Measurements from ENCODE around the gene VWA5B2.
A peak's percentile ranks its signal among the peaks of the same experiment; 100 is the strongest.

VWA5B2 gene

DNA sequence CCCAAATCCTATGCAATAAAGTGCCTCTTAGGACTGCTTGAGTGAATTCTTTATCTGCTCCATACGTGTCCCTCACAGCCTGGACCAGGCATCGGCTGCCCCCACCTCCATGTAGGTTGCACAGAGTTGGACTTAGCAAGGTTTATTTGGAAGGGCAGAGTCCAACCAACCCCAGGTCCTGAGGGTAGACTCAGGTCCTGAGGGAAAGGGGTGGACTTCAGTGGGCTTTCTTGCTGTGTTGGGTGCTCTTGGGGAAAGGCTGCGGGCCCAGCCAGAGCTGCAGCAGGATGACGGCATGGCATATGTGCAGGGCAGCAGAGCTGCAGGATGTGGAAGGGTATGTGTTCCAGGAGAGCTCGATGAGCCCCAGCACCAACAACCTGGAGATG is 12.9 kb downstream of the VWA5B2 start:
- TF ChIP-seq, protein P1, sequence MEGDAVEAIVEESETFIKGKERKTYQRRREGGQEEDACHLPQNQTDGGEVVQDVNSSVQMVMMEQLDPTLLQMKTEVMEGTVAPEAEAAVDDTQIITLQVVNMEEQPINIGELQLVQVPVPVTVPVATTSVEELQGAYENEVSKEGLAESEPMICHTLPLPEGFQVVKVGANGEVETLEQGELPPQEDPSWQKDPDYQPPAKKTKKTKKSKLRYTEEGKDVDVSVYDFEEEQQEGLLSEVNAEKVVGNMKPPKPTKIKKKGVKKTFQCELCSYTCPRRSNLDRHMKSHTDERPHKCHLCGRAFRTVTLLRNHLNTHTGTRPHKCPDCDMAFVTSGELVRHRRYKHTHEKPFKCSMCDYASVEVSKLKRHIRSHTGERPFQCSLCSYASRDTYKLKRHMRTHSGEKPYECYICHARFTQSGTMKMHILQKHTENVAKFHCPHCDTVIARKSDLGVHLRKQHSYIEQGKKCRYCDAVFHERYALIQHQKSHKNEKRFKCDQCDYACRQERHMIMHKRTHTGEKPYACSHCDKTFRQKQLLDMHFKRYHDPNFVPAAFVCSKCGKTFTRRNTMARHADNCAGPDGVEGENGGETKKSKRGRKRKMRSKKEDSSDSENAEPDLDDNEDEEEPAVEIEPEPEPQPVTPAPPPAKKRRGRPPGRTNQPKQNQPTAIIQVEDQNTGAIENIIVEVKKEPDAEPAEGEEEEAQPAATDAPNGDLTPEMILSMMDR (IDR thresholded peaks at IDR 0.05; ENCODE audit: insufficient read depth, low read length, poor library complexity, severe bottlenecking): no peak
- TF ChIP-seq EZH2phosphoT487 (conservative IDR thresholded peaks at IDR 0.05; ENCODE audit: low read length): no peak
- no peaks in the 10 kb centered on the region for H3K9me2 ChIP-seq (replicated peaks; ENCODE audit: insufficient read depth, low read length)
- H3K36me3 ChIP-seq (ENCODE audit: low read length): no peaks in the 10 kb centered on the region
- no peaks in the 10 kb centered on the region for H3K9me3 ChIP-seq (ENCODE audit: insufficient read depth, low read length)
- no peak overlapping the region for H3K4me2 ChIP-seq (ENCODE audit: low read depth, low read length, poor library complexity, severe bottlenecking)
- no peak overlapping the region for H3K4me3 ChIP-seq (ENCODE audit: insufficient read depth, low read length, poor library complexity, severe bottlenecking)
- H3F3A ChIP-seq (ENCODE audit: insufficient read depth): peaks cover 6% of the 10 kb centered on the region; the same call in 1 of the 2 replicates
- H4K20me1 ChIP-seq (ENCODE audit: low read depth, low read length): no peaks in the 10 kb centered on the region
- H3K79me2 ChIP-seq (ENCODE audit: insufficient read depth, low read length): peaks cover 11% of the 10 kb centered on the region
- no peaks in the 10 kb centered on the region for H3K27me3 ChIP-seq (ENCODE audit: low read length)
- no peak overlapping the region for H2AFZ ChIP-seq (ENCODE audit: low read depth, low read length, severe bottlenecking)
- no peak overlapping the region for H3K27ac ChIP-seq (ENCODE audit: low read depth, low read length)
- H3K9ac ChIP-seq (ENCODE audit: low read length): no peak overlapping the region

DNA sequence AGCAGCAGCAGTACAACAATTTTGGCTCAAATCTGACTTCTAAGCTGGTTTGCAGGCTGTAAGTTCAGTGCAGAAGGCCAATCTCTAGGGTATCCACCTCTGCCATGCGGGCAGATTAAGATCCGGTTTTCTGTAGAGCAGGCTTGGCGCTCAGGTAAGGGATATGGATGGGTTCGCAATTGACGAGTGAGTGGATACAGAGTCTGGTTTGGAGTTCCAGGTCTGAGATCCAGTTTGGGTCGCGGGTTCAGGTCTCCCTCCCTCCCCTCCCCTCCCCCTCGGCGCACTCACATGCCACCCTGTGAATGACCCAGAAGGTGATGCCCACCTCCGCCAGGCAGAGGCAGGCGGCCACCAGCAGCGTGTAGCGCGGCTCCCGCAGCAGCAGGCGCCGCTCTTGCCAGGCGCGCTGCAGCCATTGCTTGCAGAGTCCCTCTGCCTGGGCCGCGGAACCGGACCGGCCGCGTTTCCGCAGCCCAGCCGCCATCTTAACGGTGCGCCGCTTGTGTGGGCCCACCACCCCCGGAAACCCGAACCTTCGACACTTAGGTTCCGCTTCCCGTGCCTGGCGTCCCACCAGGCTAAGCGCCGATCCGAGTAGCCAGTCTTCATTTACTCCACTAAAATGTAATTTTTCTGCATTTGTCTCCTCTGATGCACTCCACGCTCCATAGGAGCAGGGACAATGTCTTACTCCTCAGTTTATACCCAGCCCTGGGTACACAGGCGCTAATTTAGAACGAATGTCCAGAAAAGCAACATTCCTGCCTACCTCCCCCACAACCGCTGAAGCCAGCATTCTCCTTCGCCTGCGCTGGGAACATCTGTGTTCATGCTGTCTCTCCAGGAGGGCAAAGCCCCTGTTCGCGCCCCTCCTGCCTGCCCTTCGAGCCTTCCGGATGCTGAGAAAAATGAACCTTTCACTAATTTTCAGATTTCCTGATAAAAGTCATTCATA is 19.3 kb downstream of the VWA5B2 start, which contains the start of gene ALG3:
TSS of gene ALG3 (minus strand) at position 509 of the 958 bp plus-strand sequence. CDS start at position 487, 22 bp downstream.
- Histone ChIP-seq H3K9me3 (ENCODE audit: insufficient read depth, low read length) (no peaks in the 10 kb centered on the region), H3K9ac (ENCODE audit: low read length) (peak within 1 kb of the TSS; percentile 94), H3F3A (ENCODE audit: insufficient read depth) (0 out of 2 replicates have a peak, but pooled peaks cover 4% of the 10 kb centered on the region), H4K20me1 (ENCODE audit: low read depth, low read length) (no peaks in the 10 kb centered on the region), H3K36me3 (ENCODE audit: low read length) (no peaks in the 10 kb centered on the region), H3K79me2 (ENCODE audit: insufficient read depth, low read length) (peaks cover 22% of the 10 kb centered on the region), H3K4me3 (ENCODE audit: insufficient read depth, low read length, poor library complexity, severe bottlenecking) (peak within 1 kb of the TSS; percentile 97), H3K4me2 (ENCODE audit: low read depth, low read length, poor library complexity, severe bottlenecking) (peak within 1 kb of the TSS; percentile 82), H3K9me2 (replicated peaks; ENCODE audit: insufficient read depth, low read length) (no peaks in the 10 kb centered on the region), H3K27me3 (ENCODE audit: low read length) (no peaks in the 10 kb centered on the region), H3K27ac (ENCODE audit: low read depth, low read length) (peak within 1 kb of the TSS; percentile 83), H2AFZ (ENCODE audit: low read depth, low read length, severe bottlenecking) (peak within 1 kb of the TSS; percentile 98)
- no peak for TF ChIP-seq EZH2phosphoT487 (conservative IDR thresholded peaks at IDR 0.05; ENCODE audit: low read length)
- TF ChIP-seq, protein P1 (IDR thresholded peaks at IDR 0.05; ENCODE audit: insufficient read depth, low read length, poor library complexity, severe bottlenecking): no peak

DNA sequence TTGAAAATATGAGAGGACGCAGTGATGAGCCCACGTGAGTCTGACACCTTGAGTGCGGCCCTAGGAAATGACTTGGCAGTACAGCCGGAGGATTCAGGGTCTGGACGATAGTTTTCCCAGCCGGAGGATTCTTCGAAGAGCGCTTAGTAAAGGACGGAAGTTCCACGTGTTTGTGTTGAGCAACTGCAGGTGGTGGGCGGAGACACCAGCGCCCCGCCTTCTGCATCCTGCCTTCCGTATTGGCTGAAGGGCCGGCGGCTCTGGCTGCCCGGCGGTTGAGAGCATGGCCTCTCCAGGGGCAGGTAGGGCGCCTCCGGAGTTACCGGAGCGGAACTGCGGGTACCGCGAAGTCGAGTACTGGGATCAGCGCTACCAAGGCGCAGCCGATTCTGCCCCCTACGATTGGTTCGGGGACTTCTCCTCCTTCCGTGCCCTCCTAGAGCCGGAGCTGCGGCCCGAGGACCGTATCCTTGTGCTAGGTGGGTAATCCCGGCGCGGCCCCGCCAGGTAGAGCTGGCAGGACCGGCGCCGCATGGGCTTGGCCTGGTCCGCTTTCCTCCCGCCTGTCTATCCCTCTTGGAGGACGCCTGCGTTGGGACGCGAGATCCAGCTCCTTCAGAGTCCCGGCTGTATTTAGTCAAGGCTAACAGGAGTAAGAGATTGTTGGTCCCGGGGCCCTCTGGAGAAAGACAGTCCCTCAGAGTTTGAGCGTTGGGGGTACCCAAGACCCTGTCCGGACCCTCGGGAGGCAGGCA is 20.2 kb downstream of the VWA5B2 start, which contains the start of gene EEF1AKMT4:
TSS of gene EEF1AKMT4 (plus strand) at position 261 of the 755 bp plus-strand sequence. CDS start at position 284, 23 bp downstream.
- H3K27me3 ChIP-seq (ENCODE audit: low read length): no peaks in the 10 kb centered on the region
- H3K79me2 ChIP-seq (ENCODE audit: insufficient read depth, low read length): peaks cover 22% of the 10 kb centered on the region
- H2AFZ ChIP-seq (ENCODE audit: low read depth, low read length, severe bottlenecking): peak within 1 kb of the TSS; percentile 98
- H3K4me2 ChIP-seq (ENCODE audit: low read depth, low read length, poor library complexity, severe bottlenecking): peak within 1 kb of the TSS; percentile 82
- H3K9me2 ChIP-seq (replicated peaks; ENCODE audit: insufficient read depth, low read length): no peaks in the 10 kb centered on the region
- no peaks in the 10 kb centered on the region for H3K9me3 ChIP-seq (ENCODE audit: insufficient read depth, low read length)
- 0 out of 2 replicates have a peak, but pooled peaks cover 4% of the 10 kb centered on the region for H3F3A ChIP-seq (ENCODE audit: insufficient read depth)
- peak within 1 kb of the TSS; percentile 94 for H3K9ac ChIP-seq (ENCODE audit: low read length)
- H3K4me3 ChIP-seq (ENCODE audit: insufficient read depth, low read length, poor library complexity, severe bottlenecking): peak within 1 kb of the TSS; percentile 97
- no peaks in the 10 kb centered on the region for H4K20me1 ChIP-seq (ENCODE audit: low read depth, low read length)
- peak within 1 kb of the TSS; percentile 83 for H3K27ac ChIP-seq (ENCODE audit: low read depth, low read length)
- no peak for TF ChIP-seq EZH2phosphoT487 (conservative IDR thresholded peaks at IDR 0.05; ENCODE audit: low read length)
- TF ChIP-seq, protein P1 (IDR thresholded peaks at IDR 0.05; ENCODE audit: insufficient read depth, low read length, poor library complexity, severe bottlenecking): no peak
- no peaks in the 10 kb centered on the region for H3K36me3 ChIP-seq (ENCODE audit: low read length)
